HFFc6 (cell line): Measurements from ENCODE around the gene MAPK12. TPM values are rescaled to one million over a fixed set of nuclear protein-coding genes. Genes with fewer than 3 reads are reported as not detected.
A peak's percentile ranks its signal among the peaks of the same experiment; 100 is the strongest.

Experiments
- DNase-seq: peaks from one replicate; pipeline ENCODE4 v3.0.0-alpha.2; 2018
- H3K27ac Mint-ChIP-seq: 2 replicates; pipeline ENCODE4 v1.8.0; 2020; ENCODE audit warnings: mild to moderate bottlenecking, mixed read lengths
- H3K27me3 Mint-ChIP-seq: 2 replicates; pipeline ENCODE4 v1.8.0; 2021; ENCODE audit warnings: mild to moderate bottlenecking, moderate library complexity, mixed read lengths; ENCODE audit not compliant: insufficient read depth
- H3K36me3 Mint-ChIP-seq: 2 replicates; pipeline ENCODE4 v1.8.0; 2021; ENCODE audit warnings: low read depth, mixed read lengths
- H3K4me1 Mint-ChIP-seq: 2 replicates; pipeline ENCODE4 v1.8.0; 2020; ENCODE audit warnings: low read depth, mixed read lengths
- H3K4me3 Mint-ChIP-seq: 2 replicates; pipeline ENCODE4 v1.8.0; 2020; ENCODE audit warnings: mild to moderate bottlenecking, moderate library complexity, mixed read lengths
- H3K9me3 Mint-ChIP-seq: 2 replicates; pipeline ENCODE4 v1.8.0; 2020; ENCODE audit warnings: mild to moderate bottlenecking, mixed read lengths
- total RNA-seq, 6 experiments: library from RNA; stranded (reverse); fragmentation: NEBNext Ultra II Directional; extraction: Animal tissue kit (Norgen Biotek cat#: 25700); gene quantifications; 2 replicates in 1 of 6; 3 replicates in 5 of 6; pipeline ENCODE4 v1.2.3, GENCODE V29; 2021
- TF ChIP-seq, protein P1 (sequence below): fragments of 200-600 bp; sonication (generic); IDR thresholded peaks from 2 replicates; pipeline ENCODE4 v1.5.0; 2021; ENCODE audit warnings: antibody characterized with exemption, mild to moderate bottlenecking

Gene MAPK12
- total RNA-seq, 6 experiments from 2014 or later: 31.4 to 39.5 (median 34.1) TPM

DNA sequence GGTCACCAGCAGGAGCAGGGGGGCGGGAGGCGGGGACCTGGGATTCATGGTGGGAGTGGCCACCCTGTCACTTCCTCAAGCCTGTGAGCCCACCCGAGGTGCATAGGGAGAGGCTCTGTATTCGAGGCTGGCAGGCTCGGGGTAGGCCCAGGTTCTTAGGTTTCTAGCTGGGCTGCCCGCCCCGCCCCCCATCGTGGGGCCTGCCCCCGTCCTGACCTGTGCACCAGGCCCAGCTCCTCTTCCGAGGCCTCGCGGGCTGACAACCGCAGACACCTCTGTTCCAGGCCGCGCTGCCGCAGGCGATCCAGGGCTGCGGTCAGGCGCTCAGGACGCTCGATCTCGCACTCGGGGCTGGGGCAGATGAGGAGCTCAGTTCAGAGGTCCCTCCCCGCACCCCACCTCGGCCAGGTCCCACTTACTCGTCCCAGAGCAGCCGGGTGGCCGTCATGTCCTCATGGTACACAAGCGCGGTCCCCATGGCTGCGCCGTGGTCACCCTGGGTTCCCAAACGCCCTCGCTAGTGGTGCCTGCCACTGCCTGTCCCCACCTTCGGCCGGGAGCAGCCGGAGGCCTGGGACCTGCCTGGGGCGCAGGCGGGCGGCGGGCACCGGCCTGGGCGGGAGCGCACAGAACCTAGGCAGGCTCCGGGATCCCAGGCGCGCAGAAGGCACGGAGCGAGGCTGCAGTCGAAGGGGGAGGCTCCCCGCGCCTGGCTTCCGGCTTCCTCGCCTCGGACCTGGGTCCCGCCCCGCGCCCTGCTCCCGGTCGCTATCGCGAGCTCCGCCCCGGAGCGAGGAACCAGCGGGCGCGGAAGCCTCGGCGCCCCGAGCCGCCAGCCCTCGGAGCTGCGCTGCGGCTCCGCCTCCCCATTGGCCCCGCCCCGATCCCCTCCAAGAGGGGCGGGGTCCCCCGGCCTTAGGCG lies 10.7 kb downstream of the MAPK12 start, which contains the start of gene HDAC10:
TSS of gene HDAC10 (minus strand) at position 711 of the 922 bp plus-strand sequence. CDS start at position 478, 233 bp downstream.
- Mint-ChIP-seq H3K4me3 (peak within 1 kb of the TSS; percentile 86), H3K36me3 (no peaks in the 10 kb centered on the region), H3K27ac (peak within 1 kb of the TSS; percentile 59), H3K4me1 (peaks cover 17% of the 10 kb centered on the region; the same call in 1 of the 2 replicates), H3K9me3 (no peaks in the 10 kb centered on the region), H3K27me3 (peaks cover 6% of the 10 kb centered on the region)
- TF ChIP-seq, protein P1, sequence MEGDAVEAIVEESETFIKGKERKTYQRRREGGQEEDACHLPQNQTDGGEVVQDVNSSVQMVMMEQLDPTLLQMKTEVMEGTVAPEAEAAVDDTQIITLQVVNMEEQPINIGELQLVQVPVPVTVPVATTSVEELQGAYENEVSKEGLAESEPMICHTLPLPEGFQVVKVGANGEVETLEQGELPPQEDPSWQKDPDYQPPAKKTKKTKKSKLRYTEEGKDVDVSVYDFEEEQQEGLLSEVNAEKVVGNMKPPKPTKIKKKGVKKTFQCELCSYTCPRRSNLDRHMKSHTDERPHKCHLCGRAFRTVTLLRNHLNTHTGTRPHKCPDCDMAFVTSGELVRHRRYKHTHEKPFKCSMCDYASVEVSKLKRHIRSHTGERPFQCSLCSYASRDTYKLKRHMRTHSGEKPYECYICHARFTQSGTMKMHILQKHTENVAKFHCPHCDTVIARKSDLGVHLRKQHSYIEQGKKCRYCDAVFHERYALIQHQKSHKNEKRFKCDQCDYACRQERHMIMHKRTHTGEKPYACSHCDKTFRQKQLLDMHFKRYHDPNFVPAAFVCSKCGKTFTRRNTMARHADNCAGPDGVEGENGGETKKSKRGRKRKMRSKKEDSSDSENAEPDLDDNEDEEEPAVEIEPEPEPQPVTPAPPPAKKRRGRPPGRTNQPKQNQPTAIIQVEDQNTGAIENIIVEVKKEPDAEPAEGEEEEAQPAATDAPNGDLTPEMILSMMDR: no peak
- peak; percentile 64 for DNase-seq

DNA sequence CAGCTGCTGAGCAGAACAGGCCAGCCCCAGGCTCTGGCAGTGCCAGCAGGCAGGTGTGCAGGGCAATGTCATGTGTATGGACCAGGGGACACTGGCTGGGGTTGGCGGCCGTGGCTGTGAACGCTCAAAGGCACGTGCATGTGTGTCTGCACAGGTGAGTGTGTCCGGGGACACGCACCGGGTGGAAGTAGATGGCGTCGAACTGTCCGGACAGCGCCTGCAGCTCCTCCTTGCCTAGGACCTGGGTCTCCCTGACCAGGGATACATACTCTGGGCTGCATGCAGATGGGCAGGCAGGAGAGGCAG lies 11.3 kb downstream of the MAPK12 start:
- H3K27me3 Mint-ChIP-seq: peaks cover 6% of the 10 kb centered on the region
- no peak for DNase-seq
- no peaks in the 10 kb centered on the region for H3K9me3 Mint-ChIP-seq
- peaks cover 17% of the 10 kb centered on the region; the same call in 1 of the 2 replicates for H3K4me1 Mint-ChIP-seq
- H3K4me3 Mint-ChIP-seq: peak overlapping the region; percentile 86
- H3K36me3 Mint-ChIP-seq: no peaks in the 10 kb centered on the region
- no peak overlapping the region; the same call in 1 of the 2 replicates for H3K27ac Mint-ChIP-seq
- TF ChIP-seq, protein P1: no peak

DNA sequence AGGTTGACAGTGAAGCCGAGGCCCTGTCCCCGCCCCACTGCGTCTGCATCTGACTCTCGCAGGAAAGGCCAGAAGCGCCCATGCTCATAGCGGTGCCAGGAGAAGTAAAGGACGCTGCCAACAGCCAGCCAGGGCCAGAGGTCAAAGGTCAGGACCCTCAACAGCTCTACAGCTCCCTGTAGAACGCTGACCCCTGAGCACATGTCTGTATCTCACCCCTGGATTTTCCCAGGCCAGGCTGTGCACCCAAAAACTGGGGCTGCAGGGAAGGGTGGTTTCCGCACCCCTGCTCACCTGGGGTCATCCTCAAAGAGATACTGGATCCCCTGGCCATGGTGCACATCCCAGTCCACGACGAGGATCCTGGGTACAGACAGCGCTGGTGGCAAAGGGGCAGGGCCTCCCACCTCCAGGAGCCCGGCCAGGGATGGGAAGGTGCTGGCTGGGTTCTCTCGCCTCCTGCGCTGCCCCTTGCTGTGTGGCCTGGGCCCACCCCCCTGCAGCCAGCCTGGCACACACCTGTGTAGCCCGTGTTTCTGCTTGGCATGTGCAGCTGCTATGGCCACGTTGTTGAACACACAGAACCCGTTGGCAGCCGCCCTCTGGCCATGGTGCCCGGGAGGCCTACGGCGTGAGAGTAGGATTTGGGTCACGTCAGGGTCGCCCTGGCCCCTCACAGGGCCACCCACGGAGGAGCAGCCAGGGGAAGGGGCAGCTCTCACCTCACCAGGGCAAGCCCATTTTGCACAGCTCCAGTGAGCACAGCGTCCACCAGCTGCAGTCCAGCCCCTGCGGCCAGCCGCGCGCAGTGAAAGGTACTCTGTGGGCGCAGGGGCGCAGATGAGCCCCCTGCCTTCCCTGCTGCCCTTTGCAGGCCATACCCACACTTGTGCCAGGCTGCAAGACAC lies 11.9 kb downstream of the MAPK12 start:
- Mint-ChIP-seq H3K9me3 (no peaks in the 10 kb centered on the region; the same call in 1 of the 2 replicates), H3K27me3 (peaks cover 8% of the 10 kb centered on the region), H3K4me3 (peak overlapping the region; percentile 86), H3K4me1 (peaks cover 17% of the 10 kb centered on the region; the same call in 1 of the 2 replicates), H3K36me3 (peaks cover 5% of the 10 kb centered on the region; the same call in 1 of the 2 replicates), H3K27ac (no peak overlapping the region; the same call in 1 of the 2 replicates)
- no peak for DNase-seq
- TF ChIP-seq, protein P1: no peak

DNA sequence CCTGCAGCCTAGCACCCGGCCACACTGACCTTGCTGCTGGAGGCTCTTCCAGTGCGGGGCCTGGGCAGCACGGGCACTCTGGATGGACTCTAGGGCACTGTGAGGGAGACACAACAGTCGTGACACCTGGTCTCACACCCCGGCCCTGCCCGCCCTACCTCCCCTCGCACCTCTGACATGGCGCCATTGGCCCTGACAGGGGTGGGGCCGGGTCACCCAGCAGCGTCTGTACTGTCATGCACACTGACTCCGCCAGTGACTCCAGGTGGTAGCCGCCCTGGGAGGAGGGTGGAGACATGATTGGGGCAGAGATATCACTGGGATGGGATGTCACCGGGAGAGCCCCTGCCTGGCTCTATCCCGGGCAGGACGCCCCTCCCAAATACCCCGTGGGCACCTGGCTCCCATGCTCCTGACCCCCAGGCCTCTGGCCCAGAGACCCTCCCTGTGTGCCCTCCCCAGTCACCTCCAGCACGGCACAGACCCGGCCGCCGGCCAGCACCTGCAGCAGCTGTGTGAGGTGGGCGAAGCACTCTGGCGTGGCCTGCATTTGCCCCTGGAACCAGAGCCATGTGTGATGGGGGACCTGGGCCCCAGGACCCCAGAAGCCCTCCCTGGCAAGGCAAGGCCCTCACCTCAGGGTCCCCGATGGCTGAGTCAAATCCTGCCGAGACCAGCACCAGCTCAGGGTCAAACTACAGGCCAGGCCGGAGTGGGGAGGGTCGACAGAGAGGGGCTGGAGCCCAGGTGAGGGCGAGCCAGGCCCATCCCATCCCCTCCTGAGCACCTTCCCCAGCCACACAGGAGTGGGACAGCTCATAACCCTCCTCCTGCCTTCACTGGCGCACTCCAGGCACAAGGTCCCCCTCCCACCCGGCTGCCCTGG lies 13.0 kb downstream of the MAPK12 start:
- H3K27ac Mint-ChIP-seq: peak overlapping the region; percentile 85
- DNase-seq: no peak
- H3K4me1 Mint-ChIP-seq: peaks cover 23% of the 10 kb centered on the region; the same call in 1 of the 2 replicates
- peaks cover 10% of the 10 kb centered on the region; the same call in 1 of the 2 replicates for H3K36me3 Mint-ChIP-seq
- H3K9me3 Mint-ChIP-seq: no peaks in the 10 kb centered on the region; the same call in 1 of the 2 replicates
- H3K4me3 Mint-ChIP-seq: no peak overlapping the region
- peaks cover 8% of the 10 kb centered on the region for H3K27me3 Mint-ChIP-seq
- TF ChIP-seq, protein P1: no peak
